Vagina (tissue), 2 donors: ENCODE results near the gene CD44. TPM values are rescaled to one million over a fixed set of nuclear protein-coding genes. Genes with fewer than 3 reads are reported as not detected.

Experiments used
- DNase-seq, 2 donors: peaks; one replicate each; pipeline ENCODE4 v3.0.0-alpha.2; 2017; ENCODE audit errors: extremely low spot score in 2 of 2
- H3K27ac ChIP-seq: fragments of 200-600 bp; sonication (generic); one replicate; pipeline ENCODE4 v1.5.1; 2019
- H3K27me3 ChIP-seq: fragments of 200-600 bp; sonication (generic); one replicate; pipeline ENCODE4 v1.5.1; 2019
- H3K36me3 ChIP-seq, 2 donors: fragments of 200-600 bp; sonication (generic); one replicate each; pipeline ENCODE4 v1.5.1; 2017 to 2019
- H3K4me1 ChIP-seq: fragments of 200-600 bp; sonication (generic); one replicate; pipeline ENCODE4 v1.5.1; 2019
- H3K4me3 ChIP-seq, 2 donors: fragments of 200-600 bp; sonication (generic); 1 replicate in 1 of 2; 2 replicates in 1 of 2; pipeline ENCODE4 v1.5.1; 2016 to 2019
- H3K9me3 ChIP-seq: fragments of 200-600 bp; sonication (generic); one replicate; pipeline ENCODE4 v1.5.1; 2019
- POLR2A ChIP-seq, 2 donors: fragments of 450-650 bp; IDR thresholded peaks; one replicate each; pipeline ENCODE4 v1.6.1; 2017; ENCODE audit warnings: antibody characterized with exemption in 2 of 2, mild to moderate bottlenecking in 2 of 2, moderate library complexity in 2 of 2
- POLR2AphosphoS5 ChIP-seq, 2 donors: sonication (generic); formaldehyde crosslinking; IDR thresholded peaks; one replicate each; pipeline ENCODE4 v1.9.0; 2017; ENCODE audit warnings: antibody characterized with exemption in 2 of 2, mild to moderate bottlenecking in 2 of 2, low read depth in 1 of 2; ENCODE audit not compliant: insufficient read depth in 1 of 2
- intact Hi-C: fragments of 100-400 bp; cut with DNase I; formaldehyde crosslinking; loops from one replicate; pipeline ENCODE4 v1.15.1; 2023
- total RNA-seq: library from RNA; depleted of rRNA; stranded (reverse); fragments of >200 nt; gene quantifications from one replicate; pipeline ENCODE4 v1.2.3, GENCODE V29; 2016
- TF ChIP-seq, protein P1 (sequence below), 3 experiments: fragments of 450-650 bp in 2 of 3; fragments of 200-600 bp in 1 of 3; sonication (generic) in 1 of 3; IDR thresholded peaks; one replicate each; pipeline ENCODE4 v1.5.1; 2017 to 2019; ENCODE audit warnings: antibody characterized with exemption in 3 of 3, mild to moderate bottlenecking in 2 of 3, moderate library complexity in 2 of 3

Gene CD44
- total RNA-seq, 1 donor from 2014 or later, result 869 TPM

DNA sequence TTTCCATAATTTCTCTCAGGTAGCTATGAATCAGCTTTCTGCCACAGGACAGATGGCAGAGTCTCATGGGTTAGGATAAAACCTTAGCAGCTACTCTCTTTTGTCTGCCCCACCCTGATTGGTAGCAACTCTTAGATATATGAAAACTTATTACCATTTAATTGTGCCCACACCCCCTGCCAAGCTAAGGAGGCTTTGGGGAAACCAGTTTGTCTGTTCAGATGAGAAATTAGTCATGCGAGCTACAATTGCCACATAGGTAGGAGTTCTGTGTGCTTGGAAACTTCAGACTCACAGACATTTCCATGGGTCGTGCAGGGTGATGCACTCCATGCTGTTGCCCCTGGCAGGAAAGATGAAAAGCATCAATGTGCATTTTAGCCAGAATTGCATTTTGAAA, 39.9 kb downstream of the CD44 start:
- Histone ChIP-seq H3K9me3 (no peaks in the 10 kb centered on the region), H3K4me3 (no peak overlapping the region), H3K4me1 (peaks cover 81% of the 10 kb centered on the region), H3K27ac (peak overlapping the region; percentile 59), H3K36me3 (peaks cover 0 to 32% of the 10 kb centered on the region in 2 donors), H3K27me3 (no peaks in the 10 kb centered on the region)
- TF ChIP-seq, protein P1, sequence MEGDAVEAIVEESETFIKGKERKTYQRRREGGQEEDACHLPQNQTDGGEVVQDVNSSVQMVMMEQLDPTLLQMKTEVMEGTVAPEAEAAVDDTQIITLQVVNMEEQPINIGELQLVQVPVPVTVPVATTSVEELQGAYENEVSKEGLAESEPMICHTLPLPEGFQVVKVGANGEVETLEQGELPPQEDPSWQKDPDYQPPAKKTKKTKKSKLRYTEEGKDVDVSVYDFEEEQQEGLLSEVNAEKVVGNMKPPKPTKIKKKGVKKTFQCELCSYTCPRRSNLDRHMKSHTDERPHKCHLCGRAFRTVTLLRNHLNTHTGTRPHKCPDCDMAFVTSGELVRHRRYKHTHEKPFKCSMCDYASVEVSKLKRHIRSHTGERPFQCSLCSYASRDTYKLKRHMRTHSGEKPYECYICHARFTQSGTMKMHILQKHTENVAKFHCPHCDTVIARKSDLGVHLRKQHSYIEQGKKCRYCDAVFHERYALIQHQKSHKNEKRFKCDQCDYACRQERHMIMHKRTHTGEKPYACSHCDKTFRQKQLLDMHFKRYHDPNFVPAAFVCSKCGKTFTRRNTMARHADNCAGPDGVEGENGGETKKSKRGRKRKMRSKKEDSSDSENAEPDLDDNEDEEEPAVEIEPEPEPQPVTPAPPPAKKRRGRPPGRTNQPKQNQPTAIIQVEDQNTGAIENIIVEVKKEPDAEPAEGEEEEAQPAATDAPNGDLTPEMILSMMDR (IDR thresholded peaks at IDR 0.05), result no peak
- TF ChIP-seq POLR2AphosphoS5 (IDR thresholded peaks at IDR 0.05; ENCODE audit: insufficient read depth in 1 of 2, low read depth in 1 of 2) (peak in 1 of 2 donors; percentile 70), POLR2A (IDR thresholded peaks at IDR 0.05) (no peak)
- intact Hi-C loops, result no loop called here
- DNase-seq, result no peak

DNA sequence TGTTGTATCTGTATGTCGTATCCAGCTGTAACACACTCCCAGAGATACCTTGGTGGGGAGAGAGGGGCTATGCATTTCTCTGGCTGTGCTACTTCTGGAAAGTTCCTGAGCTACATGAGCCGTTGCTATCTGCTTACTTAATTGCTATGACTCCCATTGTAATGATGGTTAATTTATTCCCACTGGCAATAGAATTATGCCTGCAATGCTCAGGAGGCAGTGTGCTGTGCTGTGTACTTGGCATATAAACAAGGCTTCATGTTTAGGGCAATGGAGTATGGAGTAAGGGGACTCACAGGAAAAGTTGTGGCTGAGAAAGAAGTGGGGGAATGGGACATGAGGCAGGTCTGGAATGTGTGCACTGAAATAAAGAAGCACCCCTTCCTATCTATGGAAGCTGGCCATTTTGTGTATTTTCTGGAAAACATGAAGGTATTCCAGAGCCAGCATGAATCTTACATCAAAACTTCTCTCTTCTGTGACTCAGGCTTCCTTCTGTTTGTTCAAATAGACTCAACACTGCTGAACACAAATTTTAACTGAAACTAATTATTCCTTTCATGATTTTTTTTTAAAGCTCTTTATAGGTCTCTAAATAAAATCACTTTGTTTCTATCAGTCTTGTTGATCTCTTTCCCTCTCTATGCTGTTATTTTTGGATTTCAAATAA, 40.6 kb downstream of the CD44 start:
- no peaks in the 10 kb centered on the region for H3K27me3 ChIP-seq
- H3K9me3 ChIP-seq, result no peaks in the 10 kb centered on the region
- no peak for DNase-seq
- H3K4me3 ChIP-seq, result no peak overlapping the region
- H3K27ac ChIP-seq, result peak overlapping the region; percentile 59
- intact Hi-C loops, result no loop called here
- TF ChIP-seq, protein P1 (IDR thresholded peaks at IDR 0.05), result no peak
- TF ChIP-seq POLR2A (IDR thresholded peaks at IDR 0.05) (no peak), POLR2AphosphoS5 (IDR thresholded peaks at IDR 0.05; ENCODE audit: insufficient read depth in 1 of 2, low read depth in 1 of 2) (no peak)
- peaks cover 77% of the 10 kb centered on the region for H3K4me1 ChIP-seq
- peaks cover 0 to 32% of the 10 kb centered on the region in 2 donors for H3K36me3 ChIP-seq

- no peaks in the 10 kb centered on the region for H3K27me3 ChIP-seq
- no peak for DNase-seq
- intact Hi-C loops, result no loop called here
- peak overlapping the region; percentile 59 for H3K27ac ChIP-seq
- no peak overlapping the region for H3K4me3 ChIP-seq
- H3K9me3 ChIP-seq, result no peaks in the 10 kb centered on the region
- peaks cover 72% of the 10 kb centered on the region for H3K4me1 ChIP-seq
- TF ChIP-seq POLR2AphosphoS5 (IDR thresholded peaks at IDR 0.05; ENCODE audit: insufficient read depth in 1 of 2, low read depth in 1 of 2) (no peak), POLR2A (IDR thresholded peaks at IDR 0.05) (no peak)
- TF ChIP-seq, protein P1 (IDR thresholded peaks at IDR 0.05), result no peak
- H3K36me3 ChIP-seq, result peaks cover 0 to 32% of the 10 kb centered on the region in 2 donors
These were observed 41.6 kb downstream of the CD44 start for GRCh38 chr11:35180317-35181233.

DNA sequence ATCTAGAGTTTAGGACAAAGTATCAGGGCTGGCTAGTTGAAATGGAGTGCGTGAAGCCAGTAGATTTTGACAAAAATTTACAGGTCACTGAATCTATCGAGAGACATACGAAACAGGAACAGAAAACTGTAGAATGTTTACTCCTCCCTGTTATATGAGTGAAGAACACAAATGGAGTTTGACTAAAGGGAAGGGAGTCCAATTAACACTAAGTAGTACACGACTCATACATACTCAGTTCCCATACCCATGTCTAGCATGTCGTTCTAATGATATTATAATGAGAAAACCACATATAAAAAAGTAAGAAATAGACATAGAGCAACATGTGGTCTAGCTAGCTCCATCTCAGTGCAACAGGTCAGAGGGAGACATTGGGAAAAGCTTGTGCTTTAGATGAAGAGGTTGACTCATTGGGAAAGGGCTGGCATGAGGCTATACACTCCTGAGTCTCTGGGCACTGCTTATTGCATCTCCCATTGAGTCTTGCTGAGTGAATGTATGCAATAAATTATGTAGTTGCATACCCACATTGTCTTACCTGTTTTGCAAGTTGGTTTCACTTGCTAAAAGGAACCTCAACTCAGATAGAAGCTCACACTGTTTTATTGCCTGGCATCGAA, 43.5 kb downstream of the CD44 start:
- intact Hi-C loops, result no loop called here
- TF ChIP-seq POLR2A (IDR thresholded peaks at IDR 0.05) (no peak), POLR2AphosphoS5 (IDR thresholded peaks at IDR 0.05; ENCODE audit: insufficient read depth in 1 of 2, low read depth in 1 of 2) (peak in 1 of 2 donors; percentile 71)
- DNase-seq, result no peak
- no peaks in the 10 kb centered on the region for H3K9me3 ChIP-seq
- H3K4me3 ChIP-seq, result no peak overlapping the region
- H3K36me3 ChIP-seq, result peaks cover 0 to 25% of the 10 kb centered on the region in 2 donors
- no peak overlapping the region for H3K27ac ChIP-seq
- peaks cover 63% of the 10 kb centered on the region for H3K4me1 ChIP-seq
- no peaks in the 10 kb centered on the region for H3K27me3 ChIP-seq

DNA sequence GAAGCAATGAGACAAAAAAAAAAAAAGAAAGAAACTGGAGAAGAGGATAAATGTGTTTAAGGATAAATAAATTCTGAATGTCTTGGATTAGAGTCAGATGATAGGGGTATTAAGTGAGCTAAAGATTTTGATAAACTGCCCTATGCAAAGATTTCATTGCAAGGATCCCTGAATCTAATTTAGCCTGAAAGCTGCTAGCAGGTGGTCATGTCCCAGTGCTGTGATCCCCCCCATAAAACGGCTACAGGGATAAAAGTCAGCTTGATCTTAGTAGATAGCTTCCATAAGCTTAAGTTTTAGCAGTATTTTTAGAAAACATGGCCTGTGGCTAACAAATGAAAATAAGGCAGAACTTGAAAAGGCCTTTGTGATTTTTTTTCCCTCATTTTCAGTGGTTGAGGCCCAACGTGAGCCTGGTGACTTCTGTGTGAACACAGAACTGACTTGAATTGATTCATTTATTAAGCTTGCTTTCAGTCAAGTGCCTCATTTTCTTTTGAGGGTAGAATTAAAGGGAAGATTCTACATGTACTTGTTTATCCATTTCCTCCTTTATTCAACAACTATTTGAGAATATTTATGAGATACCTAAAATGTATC, 44.5 kb downstream of the CD44 start:
- Histone ChIP-seq H3K4me1 (peaks cover 53% of the 10 kb centered on the region), H3K4me3 (no peak overlapping the region), H3K27ac (peak overlapping the region; percentile 31), H3K9me3 (no peaks in the 10 kb centered on the region), H3K36me3 (peaks cover 0 to 19% of the 10 kb centered on the region in 2 donors), H3K27me3 (no peaks in the 10 kb centered on the region)
- DNase-seq, result no peak
- intact Hi-C loops, result no loop called here
- TF ChIP-seq POLR2AphosphoS5 (IDR thresholded peaks at IDR 0.05; ENCODE audit: insufficient read depth in 1 of 2, low read depth in 1 of 2), result no peak
- TF ChIP-seq, protein P1 (IDR thresholded peaks at IDR 0.05), result no peak
